Gastroesophageal sphincter (tissue), 3 donors: ENCODE results near the gene TCF12.

ENCODE experiments used
- CTCF ChIP-seq, 4 experiments: fragments of 200-600 bp in 2 of 4; fragments of 450-650 bp in 2 of 4; sonication (generic) in 1 of 4; IDR thresholded peaks; one replicate each; pipeline ENCODE4 v1.5.1; 2017 to 2019; ENCODE audit warnings: antibody characterized with exemption in 4 of 4, mild to moderate bottlenecking in 2 of 4, moderate library complexity in 2 of 4
- POLR2A ChIP-seq, 2 donors: fragments of 450-650 bp; IDR thresholded peaks; one replicate each; pipeline ENCODE4 v1.6.1; 2017; ENCODE audit warnings: antibody characterized with exemption in 2 of 2, mild to moderate bottlenecking in 2 of 2, moderate library complexity in 1 of 2

DNA sequence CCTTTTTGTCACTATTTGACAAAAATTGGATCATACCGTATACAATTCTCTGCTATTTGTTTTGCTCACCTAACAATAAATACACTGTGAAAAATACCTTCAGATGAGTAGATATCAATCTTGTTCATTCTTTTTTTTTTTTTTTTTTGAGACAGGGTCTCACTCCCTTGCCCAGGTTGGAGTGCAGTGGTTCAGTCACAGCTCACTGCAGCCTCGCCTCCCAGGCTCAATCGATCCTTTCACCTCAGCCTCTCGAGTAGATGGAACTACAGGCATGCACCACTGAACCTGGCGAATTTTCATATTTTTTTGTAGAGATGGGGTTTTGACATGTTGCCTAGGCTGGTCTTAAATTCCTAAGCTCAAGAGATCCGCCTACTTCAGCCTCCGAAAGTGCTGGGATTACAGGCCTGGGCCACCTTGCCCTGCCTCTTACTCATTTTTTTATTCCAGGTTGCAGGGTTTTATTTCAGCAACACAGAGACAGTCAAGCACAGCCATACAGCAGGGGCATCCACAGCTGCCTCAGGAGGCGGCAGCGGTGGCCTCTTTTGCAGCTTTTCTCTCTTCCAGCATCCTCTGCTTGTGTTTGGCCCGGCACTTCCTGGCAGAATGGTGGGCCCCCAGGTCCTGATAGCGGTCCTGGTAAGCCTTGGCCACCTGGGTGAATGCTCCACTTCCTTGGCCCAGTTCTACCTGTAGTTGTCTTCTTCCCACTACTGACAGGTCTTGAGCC is 406.7 kb downstream of the TCF12 start:
- TF ChIP-seq CTCF (IDR thresholded peaks at IDR 0.05) (no peak), POLR2A (IDR thresholded peaks at IDR 0.05) (no peak)
